K562 (cell line): ENCODE results near the gene ZNF501. TPM values are rescaled to one million over a fixed set of nuclear protein-coding genes. Genes with fewer than 3 reads are reported as not detected.

Experiments
- BDP1 ChIP-seq: IDR thresholded peaks from 3 replicates; pipeline ENCODE4 v1.6.1; 2011; ENCODE audit not compliant: insufficient read length, insufficient read depth
- BRF2 ChIP-seq: IDR thresholded peaks from 3 replicates; pipeline ENCODE4 v1.6.1; 2011; ENCODE audit warnings: borderline replicate concordance, mild to moderate bottlenecking; ENCODE audit not compliant: insufficient read length, insufficient read depth
- CEBPG ChIP-seq, 3 experiments: fragments of 200-800 bp in 1 of 3; sonication (Bioruptor generic) in 1 of 3; sonication (generic) in 1 of 3; formaldehyde crosslinking in 1 of 3; IDR thresholded peaks in 2 of 3; conservative IDR thresholded peaks in 1 of 3; 2 replicates each; pipeline versions ENCODE4 v1.6.1 to v1.8.0; 2016 to 2022; ENCODE audit warnings: missing compliant biosample characterization in 2 of 3, missing genetic modification characterization in 2 of 3, mild to moderate bottlenecking in 1 of 3, missing genetic modification reagents in 1 of 3
- CHAMP1 ChIP-seq: fragments of 450-650 bp; IDR thresholded peaks from 2 replicates; pipeline ENCODE4 v1.6.1; 2016; ENCODE audit warnings: mild to moderate bottlenecking
- CSDE1 ChIP-seq, 2 experiments: fragments of 450-650 bp; IDR thresholded peaks; 2 replicates each; pipeline ENCODE4 v1.6.1; 2016; ENCODE audit warnings: mild to moderate bottlenecking in 1 of 2
- ETV5 ChIP-seq: sonication (generic); formaldehyde crosslinking; IDR thresholded peaks from 2 replicates; pipeline ENCODE4 v1.4.0; 2020; ENCODE audit warnings: low read depth, mild to moderate bottlenecking, missing genetic modification reagents
- GTF2F1 ChIP-seq: IDR thresholded peaks from 2 replicates; pipeline ENCODE4 v1.6.1; 2011; ENCODE audit warnings: low read depth, low read length, improper control_type of control experiment
- MEF2D ChIP-seq: conservative IDR thresholded peaks from 2 replicates; pipeline ENCODE4 v1.6.1; 2016; ENCODE audit warnings: low read depth, missing genetic modification characterization, missing compliant biosample characterization
- MXI1 ChIP-seq: IDR thresholded peaks from 2 replicates; pipeline ENCODE4 v1.6.1; 2011; ENCODE audit warnings: low read depth, mild to moderate bottlenecking, improper control_type of control experiment, low read length
- NFIX ChIP-seq: fragments of 250-450 bp; sonication (Bioruptor Pico); IDR thresholded peaks from 2 replicates; pipeline ENCODE4 v1.4.0; 2020; ENCODE audit warnings: low read depth, mild to moderate bottlenecking, moderate library complexity
- POLR2AphosphoS2 ChIP-seq: IDR thresholded peaks from 2 replicates; pipeline ENCODE4 v1.6.1; 2012; ENCODE audit warnings: low read length, improper control_type of control experiment
- RAD21 ChIP-seq, 2 experiments: fragments of 250-450 bp in 1 of 2; fragments of 450-650 bp in 1 of 2; sonication (Bioruptor Pico) in 1 of 2; formaldehyde crosslinking in 1 of 2; IDR thresholded peaks in 1 of 2; conservative IDR thresholded peaks in 1 of 2; 2 replicates each; pipeline versions ENCODE4 v1.4.0 to v1.8.0; 2020 to 2022; ENCODE audit warnings: mild to moderate bottlenecking in 2 of 2, moderate library complexity in 1 of 2
- RBBP5 ChIP-seq: fragments of 200-600 bp; sonication (generic); IDR thresholded peaks from 2 replicates; pipeline ENCODE4 v1.6.1; 2012; ENCODE audit warnings: borderline replicate concordance, mild to moderate bottlenecking, low read length, control low read depth, inconsistent platforms; ENCODE audit not compliant: insufficient read depth, poor library complexity, severe bottlenecking
- SMARCA5 ChIP-seq: fragments of 450-650 bp; IDR thresholded peaks from 2 replicates; pipeline ENCODE4 v1.6.1; 2016
- SNIP1 ChIP-seq: fragments of 450-650 bp; IDR thresholded peaks from 2 replicates; pipeline ENCODE4 v1.7.1; 2017; ENCODE audit warnings: low read depth, mild to moderate bottlenecking
- SUPT5H ChIP-seq: fragments of 450-650 bp; IDR thresholded peaks from 2 replicates; pipeline ENCODE4 v1.6.1; 2016
- TARDBP ChIP-seq: fragments of 450-650 bp; IDR thresholded peaks from 2 replicates; pipeline ENCODE4 v1.6.1; 2016
- YY1 ChIP-seq, 3 experiments: IDR thresholded peaks; 2 replicates each; pipeline ENCODE4 v1.6.1; 2011; ENCODE audit warnings: low read length in 2 of 3, mild to moderate bottlenecking in 2 of 3, moderate library complexity in 2 of 3, borderline replicate concordance in 1 of 3, control low read depth in 1 of 3, low read depth in 1 of 3; ENCODE audit not compliant: insufficient read depth in 3 of 3, insufficient replicate concordance in 2 of 3, control insufficient read depth in 1 of 3, insufficient read length in 1 of 3; ENCODE audit errors: extremely low read depth in 1 of 3
- polyA plus RNA-seq, 8 experiments: library from polyadenylated mRNA; depleted of rRNA in 4 of 8; stranded (reverse) in 5 of 8; unstranded in 3 of 8; fragments of >200 nt; fragmentation: Nextera tagmentation in 2 of 8; fragmentation: Illumina TruSeq in 1 of 8; extraction: Ambion mirVana in 2 of 8; extraction: Trizol in 1 of 8; gene quantifications; 2 replicates each; pipeline versions ENCODE4 v1.2.1 to v1.2.3, GENCODE V29; 2011 to 2014; ENCODE audit warnings: inconsistent platforms in 1 of 8, missing spikeins in 1 of 8
- total RNA-seq, 7 experiments: library from RNA; depleted of rRNA in 6 of 7; stranded (reverse); fragments of >200 nt in 6 of 7; fragmentation: Illumina TruSeq in 2 of 7; extraction: Trizol in 2 of 7; gene quantifications; 2 replicates each; pipeline versions ENCODE4 v1.2.1 to v1.2.3, GENCODE V29; 2011 to 2021; ENCODE audit warnings: low replicate concordance in 1 of 7
- TF ChIP-seq, protein P1 (sequence below): IDR thresholded peaks from 3 replicates; pipeline ENCODE4 v1.6.1; 2011; ENCODE audit warnings: borderline replicate concordance, mild to moderate bottlenecking, moderate library complexity; ENCODE audit not compliant: insufficient read length; ENCODE audit errors: extremely low read depth

The ZNF501 gene
- total and polyA plus RNA-seq, 9 of the 15 experiments (the other 6 are each of a cell fraction or from before 2014, with no cell fraction given): 1.2 to 6.5 (median 3.7) TPM

GRCh38 chr3:44729384-44729910, at the start of gene ZNF501 (continued):
- no peak for TF ChIP-seq POLR2AphosphoS2
- peak in 2 of 3 experiments; percentile 44 to 70 for TF ChIP-seq YY1 (IDR thresholded peaks at IDR 0.05; ENCODE audit: borderline replicate concordance in 1 of 3, control insufficient read depth in 1 of 3, extremely low read depth in 1 of 3, insufficient read depth in 3 of 3, insufficient read length in 1 of 3, insufficient replicate concordance in 2 of 3, low read depth in 1 of 3, low read length in 2 of 3)
- TF ChIP-seq BRF2: no peak
- TF ChIP-seq CSDE1 (IDR thresholded peaks at IDR 0.05): peak in 1 of 2 experiments; percentile 68; a peak in 2 of 4 replicates
- TF ChIP-seq SNIP1: peak; percentile 89
- TF ChIP-seq SMARCA5: no peak
- TF ChIP-seq RAD21 (CRISPR knock-in tag; conservative IDR thresholded peaks at IDR 0.05 in 1 of 2, IDR thresholded peaks at IDR 0.05 in 1 of 2): 0 out of 4 replicates have a peak, but pooled peaks of 1 of the 2 experiments have one; percentile 13
- TF ChIP-seq NFIX (CRISPR knock-in tag): no peak
- TF ChIP-seq GTF2F1: 0 out of 2 replicates have a peak, but pooled peaks have one; percentile 47
- TF ChIP-seq CEBPG (CRISPR knock-in tag; IDR thresholded peaks at IDR 0.05): peak; percentile 43; the same call in 1 of the 2 replicates
- TF ChIP-seq CEBPG (tag; conservative IDR thresholded peaks at IDR 0.05 in 1 of 2, IDR thresholded peaks at IDR 0.05 in 1 of 2): no peak
- 0 out of 2 replicates have a peak, but pooled peaks have one; percentile 18 for TF ChIP-seq MEF2D (tag)
- TF ChIP-seq TARDBP: peak; percentile 80; the same call in 1 of the 2 replicates
- TF ChIP-seq BDP1: no peak
- TF ChIP-seq CHAMP1: peak; percentile 71; the same call in 1 of the 2 replicates
- peak; percentile 60 for TF ChIP-seq RBBP5
- 0 out of 2 replicates have a peak, but pooled peaks have one; percentile 43 for TF ChIP-seq MXI1
- TF ChIP-seq, protein P1, sequence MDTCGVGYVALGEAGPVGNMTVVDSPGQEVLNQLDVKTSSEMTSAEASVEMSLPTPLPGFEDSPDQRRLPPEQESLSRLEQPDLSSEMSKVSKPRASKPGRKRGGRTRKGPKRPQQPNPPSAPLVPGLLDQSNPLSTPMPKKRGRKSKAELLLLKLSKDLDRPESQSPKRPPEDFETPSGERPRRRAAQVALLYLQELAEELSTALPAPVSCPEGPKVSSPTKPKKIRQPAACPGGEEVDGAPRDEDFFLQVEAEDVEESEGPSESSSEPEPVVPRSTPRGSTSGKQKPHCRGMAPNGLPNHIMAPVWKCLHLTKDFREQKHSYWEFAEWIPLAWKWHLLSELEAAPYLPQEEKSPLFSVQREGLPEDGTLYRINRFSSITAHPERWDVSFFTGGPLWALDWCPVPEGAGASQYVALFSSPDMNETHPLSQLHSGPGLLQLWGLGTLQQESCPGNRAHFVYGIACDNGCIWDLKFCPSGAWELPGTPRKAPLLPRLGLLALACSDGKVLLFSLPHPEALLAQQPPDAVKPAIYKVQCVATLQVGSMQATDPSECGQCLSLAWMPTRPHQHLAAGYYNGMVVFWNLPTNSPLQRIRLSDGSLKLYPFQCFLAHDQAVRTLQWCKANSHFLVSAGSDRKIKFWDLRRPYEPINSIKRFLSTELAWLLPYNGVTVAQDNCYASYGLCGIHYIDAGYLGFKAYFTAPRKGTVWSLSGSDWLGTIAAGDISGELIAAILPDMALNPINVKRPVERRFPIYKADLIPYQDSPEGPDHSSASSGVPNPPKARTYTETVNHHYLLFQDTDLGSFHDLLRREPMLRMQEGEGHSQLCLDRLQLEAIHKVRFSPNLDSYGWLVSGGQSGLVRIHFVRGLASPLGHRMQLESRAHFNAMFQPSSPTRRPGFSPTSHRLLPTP: no peak
- TF ChIP-seq ETV5 (CRISPR knock-in tag): no peak
- TF ChIP-seq SUPT5H: peak; percentile 87
